Measurements from ENCODE around the gene ALDH16A1. TPM values are rescaled to one million over a fixed set of nuclear protein-coding genes. Genes with fewer than 3 reads are reported as not detected.

ALDH16A1 gene
- total RNA-seq, 1 donor = 17.7 TPM

- DNase-seq (ENCODE audit: low read depth) = no peak
- TF ChIP-seq CTCF (IDR thresholded peaks at IDR 0.05; ENCODE audit: insufficient read depth, low read depth, low read length) = no peak
- no peak within 1 kb of the TSS for H3K4me3 ChIP-seq (ENCODE audit: low read depth, low read length)
Measured at GRCh38 chr19:49423071-49423984, 29.7 kb upstream of the ALDH16A1 start, which contains the start of gene PTH2. PTH2 (minus strand) TSS chr19:49423441; CDS start chr19:49423339, 102 bp downstream.

GRCh38 chr19:49423985-49424303 lies 29.1 kb upstream of the ALDH16A1 start:
- DNase-seq (ENCODE audit: low read depth) = no peak
- H3K4me3 ChIP-seq (ENCODE audit: low read depth, low read length) = no peak overlapping the region
- no peak for TF ChIP-seq CTCF (IDR thresholded peaks at IDR 0.05; ENCODE audit: insufficient read depth, low read depth, low read length)

GRCh38 chr19:49425178-49425577 lies 27.8 kb upstream of the ALDH16A1 start, which contains the start of gene GFY:
GFY (plus strand) TSS chr19:49425388; CDS start chr19:49426431, 1,043 bp downstream.
- TF ChIP-seq CTCF (IDR thresholded peaks at IDR 0.05; ENCODE audit: insufficient read depth, low read depth, low read length) = no peak
- H3K4me3 ChIP-seq (ENCODE audit: low read depth, low read length) = no peak within 1 kb of the TSS
- DNase-seq (ENCODE audit: low read depth) = no peak

GRCh38 chr19:49425922-49426592 lies 27.0 kb upstream of the ALDH16A1 start:
- TF ChIP-seq CTCF (IDR thresholded peaks at IDR 0.05; ENCODE audit: insufficient read depth, low read depth, low read length) = no peak
- DNase-seq (ENCODE audit: low read depth) = no peak
- H3K4me3 ChIP-seq (ENCODE audit: low read depth, low read length) = no peak overlapping the region

- no peak overlapping the region for H3K4me3 ChIP-seq (ENCODE audit: low read depth, low read length)
- DNase-seq (ENCODE audit: low read depth) = no peak
Measured at GRCh38 chr19:49427339-49427738, 25.7 kb upstream of the ALDH16A1 start.

More at GRCh38 chr19:49427339-49427738, 25.7 kb upstream of the ALDH16A1 start:
- TF ChIP-seq CTCF (IDR thresholded peaks at IDR 0.05; ENCODE audit: insufficient read depth, low read depth, low read length) = no peak

All from fibroblast of villous mesenchyme (primary cell).